Keratinocyte (primary cell): ENCODE results near the gene SYNJ2. TPM values are rescaled to one million over a fixed set of nuclear protein-coding genes. Genes with fewer than 3 reads are reported as not detected.

Experiments used
- DNase-seq: peaks from one replicate; pipeline ENCODE4 v3.0.0-alpha.2; 2011; ENCODE audit warnings: low read depth, missing footprints, low spot score
- FAIRE-seq: peaks from 2 replicates; lab custom pipeline; 2011; peaks lifted over from hg19 to GRCh38; lab: Jason Lieb, UNC
- H2AFZ ChIP-seq: 2 replicates; pipeline ENCODE4 v1.6.0; 2012; ENCODE audit warnings: low read length, control low read depth, inconsistent platforms; ENCODE audit not compliant: control insufficient read depth
- H3K27ac ChIP-seq: 2 replicates; pipeline ENCODE4 v1.5.1; 2011; ENCODE audit warnings: low read length; ENCODE audit not compliant: control insufficient read depth, insufficient read depth
- H3K27me3 ChIP-seq: 3 replicates; pipeline ENCODE4 v1.6.0; 2011; ENCODE audit warnings: low read length; ENCODE audit not compliant: control insufficient read depth, insufficient read depth; ENCODE audit errors: extremely low read depth
- H3K36me3 ChIP-seq, 2 experiments: 2 replicates in 1 of 2; 3 replicates in 1 of 2; pipeline ENCODE4 v1.5.1; 2011; ENCODE audit warnings: low read length in 2 of 2, mild to moderate bottlenecking in 1 of 2; ENCODE audit not compliant: control insufficient read depth in 2 of 2, insufficient read depth in 2 of 2; ENCODE audit errors: extremely low read depth in 1 of 2
- H3K4me1 ChIP-seq: 3 replicates; pipeline ENCODE4 v1.5.1; 2011; ENCODE audit warnings: low read length; ENCODE audit not compliant: control insufficient read depth, insufficient read depth; ENCODE audit errors: extremely low read depth
- H3K4me2 ChIP-seq: 3 replicates; pipeline ENCODE4 v1.6.0; 2011; ENCODE audit warnings: low read depth, low read length; ENCODE audit not compliant: control insufficient read depth, insufficient read depth; ENCODE audit errors: extremely low read depth
- H3K4me3 ChIP-seq, 3 experiments: fragments of 200-600 bp in 1 of 3; sonication (generic) in 1 of 3; 2 replicates in 2 of 3; 3 replicates in 1 of 3; pipeline ENCODE4 v1.5.1; 2011 to 2016; ENCODE audit warnings: low read length in 3 of 3, mild to moderate bottlenecking in 3 of 3, control low read depth in 2 of 3, inconsistent platforms in 1 of 3, low read depth in 1 of 3, mixed read lengths in 1 of 3, mixed run types in 1 of 3, moderate library complexity in 1 of 3; ENCODE audit not compliant: control insufficient read depth in 2 of 3, insufficient read depth in 2 of 3; ENCODE audit errors: extremely low read depth in 1 of 3
- H3K79me2 ChIP-seq: 2 replicates; pipeline ENCODE4 v1.6.0; 2012; ENCODE audit warnings: low read length; ENCODE audit not compliant: control insufficient read depth, insufficient read depth
- H3K9ac ChIP-seq: 3 replicates; pipeline ENCODE4 v1.6.0; 2011; ENCODE audit warnings: low read length; ENCODE audit not compliant: control insufficient read depth, insufficient read depth; ENCODE audit errors: extremely low read depth
- H3K9me1 ChIP-seq: 3 replicates; pipeline ENCODE4 v1.6.0; 2011; ENCODE audit warnings: low read length; ENCODE audit not compliant: control insufficient read depth, insufficient read depth; ENCODE audit errors: extremely low read depth
- H3K9me3 ChIP-seq: 2 replicates; pipeline ENCODE4 v1.5.1; 2012; ENCODE audit warnings: low read depth, low read length; ENCODE audit not compliant: control insufficient read depth
- H4K20me1 ChIP-seq: 3 replicates; pipeline ENCODE4 v1.6.0; 2011; ENCODE audit warnings: low read length; ENCODE audit not compliant: control insufficient read depth, insufficient read depth; ENCODE audit errors: extremely low read depth
- EZH2 ChIP-seq: IDR thresholded peaks from one replicate; pipeline ENCODE4 v1.6.1; 2012; ENCODE audit warnings: inconsistent platforms, mild to moderate bottlenecking, low read length, moderate library complexity
- dilution Hi-C: fragments of 300-500 bp; cut with MboI; formaldehyde crosslinking; loops from one replicate; pipeline ENCODE4 v1.7.0; 2020; ENCODE audit warnings: low sequenced_read_pairs; ENCODE audit not compliant: extremely low pct_ligation_motif_present
- polyA plus RNA-seq, 5 experiments: library from polyadenylated mRNA; depleted of rRNA in 3 of 5; stranded (reverse) in 3 of 5; stranded (forward) in 1 of 5; unstranded in 1 of 5; fragments of >200 nt; gene quantifications; 1 replicate in 1 of 5; 2 replicates in 3 of 5; 3 replicates in 1 of 5; pipeline versions ENCODE4 v1.2.1 to v1.2.3, GENCODE V29; 2011 to 2012; ENCODE audit warnings: missing spikeins in 2 of 5, low read depth in 1 of 5, low replicate concordance in 1 of 5
- TF ChIP-seq, protein P1 (sequence below), 3 experiments: IDR thresholded peaks in 1 of 3; conservative IDR thresholded peaks in 1 of 3; optimal IDR thresholded peaks in 1 of 3; 2 replicates in 2 of 3; 3 replicates in 1 of 3; pipeline versions ENCODE3 to v1.5.1; 2011; ENCODE audit warnings: low read length in 3 of 3, mild to moderate bottlenecking in 3 of 3, moderate library complexity in 2 of 3, control low read depth in 1 of 3, inconsistent platforms in 1 of 3; ENCODE audit not compliant: insufficient read depth in 2 of 3; ENCODE audit errors: extremely low read depth in 1 of 3

Gene SYNJ2
- polyA plus RNA-seq, 1 donor (not counting 4 experiments of a cell fraction or from before 2014, with no cell fraction given), result 8.6 TPM

DNA sequence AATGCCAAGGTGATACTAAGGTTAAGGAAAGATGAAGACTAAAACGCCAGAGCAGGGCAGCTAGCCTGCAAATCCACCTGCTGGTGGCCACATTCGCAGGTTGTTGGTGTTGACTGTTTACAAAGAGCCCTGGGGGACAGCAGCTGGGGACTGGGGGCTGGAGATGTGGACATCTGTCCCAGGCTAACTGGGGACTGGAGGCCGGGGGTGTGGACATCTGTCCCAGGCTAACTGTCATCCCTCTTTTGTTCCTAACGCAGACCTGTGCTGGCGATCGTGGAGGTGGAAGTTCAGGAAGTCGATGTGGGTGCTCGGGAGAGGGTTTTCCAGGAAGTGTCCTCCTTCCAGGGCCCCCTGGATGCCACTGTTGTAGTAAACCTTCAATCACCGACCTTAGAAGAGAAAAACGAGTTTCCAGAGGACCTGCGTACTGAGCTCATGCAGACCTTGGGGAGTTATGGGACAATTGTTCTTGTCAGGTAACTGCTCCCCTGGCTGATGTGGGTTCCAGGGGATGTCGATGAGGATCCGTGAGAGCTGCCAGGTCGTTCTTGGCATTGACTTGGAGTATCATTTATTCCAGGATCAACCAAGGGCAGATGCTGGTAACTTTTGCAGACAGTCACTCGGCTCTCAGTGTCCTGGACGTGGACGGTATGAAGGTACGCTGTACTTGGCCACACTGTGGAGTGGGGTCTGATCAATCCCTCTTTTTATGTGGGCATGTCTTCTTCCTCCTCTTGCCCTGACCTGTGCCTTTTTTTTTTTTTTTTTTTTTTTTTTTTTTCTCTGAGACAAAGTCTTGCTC, 99.4 kb downstream of the SYNJ2 start:
- Histone ChIP-seq H3K36me3 (peaks cover 3 to 18% of the 10 kb centered on the region in 2 experiments), H4K20me1 (no peaks in the 10 kb centered on the region), H3K27me3 (no peaks in the 10 kb centered on the region), H3K27ac (no peak overlapping the region), H3K9ac (no peak overlapping the region), H3K4me3 (no peak overlapping the region), H3K9me1 (no peaks in the 10 kb centered on the region), H3K4me2 (no peak overlapping the region), H2AFZ (no peak overlapping the region), H3K4me1 (no peaks in the 10 kb centered on the region), H3K79me2 (no peaks in the 10 kb centered on the region), H3K9me3 (no peaks in the 10 kb centered on the region)
- dilution Hi-C loops, result no loop called here
- no peak for TF ChIP-seq EZH2
- TF ChIP-seq, protein P1, sequence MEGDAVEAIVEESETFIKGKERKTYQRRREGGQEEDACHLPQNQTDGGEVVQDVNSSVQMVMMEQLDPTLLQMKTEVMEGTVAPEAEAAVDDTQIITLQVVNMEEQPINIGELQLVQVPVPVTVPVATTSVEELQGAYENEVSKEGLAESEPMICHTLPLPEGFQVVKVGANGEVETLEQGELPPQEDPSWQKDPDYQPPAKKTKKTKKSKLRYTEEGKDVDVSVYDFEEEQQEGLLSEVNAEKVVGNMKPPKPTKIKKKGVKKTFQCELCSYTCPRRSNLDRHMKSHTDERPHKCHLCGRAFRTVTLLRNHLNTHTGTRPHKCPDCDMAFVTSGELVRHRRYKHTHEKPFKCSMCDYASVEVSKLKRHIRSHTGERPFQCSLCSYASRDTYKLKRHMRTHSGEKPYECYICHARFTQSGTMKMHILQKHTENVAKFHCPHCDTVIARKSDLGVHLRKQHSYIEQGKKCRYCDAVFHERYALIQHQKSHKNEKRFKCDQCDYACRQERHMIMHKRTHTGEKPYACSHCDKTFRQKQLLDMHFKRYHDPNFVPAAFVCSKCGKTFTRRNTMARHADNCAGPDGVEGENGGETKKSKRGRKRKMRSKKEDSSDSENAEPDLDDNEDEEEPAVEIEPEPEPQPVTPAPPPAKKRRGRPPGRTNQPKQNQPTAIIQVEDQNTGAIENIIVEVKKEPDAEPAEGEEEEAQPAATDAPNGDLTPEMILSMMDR (optimal IDR thresholded peaks at IDR 0.05 in 1 of 3, IDR thresholded peaks at IDR 0.05 in 1 of 3, conservative IDR thresholded peaks at IDR 0.05 in 1 of 3; ENCODE audit: extremely low read depth in 1 of 3, insufficient read depth in 2 of 3, low read length in 3 of 3), result no peak
- no peak for FAIRE-seq
- DNase-seq, result no peak

DNA sequence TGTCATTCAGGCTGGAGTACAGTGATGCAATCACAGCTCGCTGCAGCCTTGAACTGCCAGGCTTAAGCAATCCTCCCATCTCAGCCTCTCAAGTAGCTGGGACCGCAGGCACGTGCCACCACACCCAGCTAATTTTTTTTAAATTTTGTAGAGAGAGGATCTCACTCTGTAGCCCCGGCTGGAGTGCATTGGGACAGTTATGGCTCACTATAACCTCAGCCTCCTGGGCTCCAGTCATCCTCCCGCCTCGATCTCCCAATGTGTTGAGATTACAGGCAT, 99.9 kb downstream of the SYNJ2 start:
- Histone ChIP-seq H3K9me3 (no peaks in the 10 kb centered on the region), H3K79me2 (no peaks in the 10 kb centered on the region), H3K9ac (no peak overlapping the region), H3K9me1 (no peaks in the 10 kb centered on the region), H3K4me3 (no peak overlapping the region), H3K27ac (no peak overlapping the region), H3K4me2 (no peak overlapping the region), H3K4me1 (no peaks in the 10 kb centered on the region), H3K27me3 (no peaks in the 10 kb centered on the region), H4K20me1 (no peaks in the 10 kb centered on the region), H2AFZ (no peak overlapping the region), H3K36me3 (peaks cover 2 to 19% of the 10 kb centered on the region in 2 experiments)
- FAIRE-seq, result no peak
- no peak for DNase-seq
- no peak for TF ChIP-seq EZH2
- TF ChIP-seq, protein P1 (optimal IDR thresholded peaks at IDR 0.05 in 1 of 3, IDR thresholded peaks at IDR 0.05 in 1 of 3, conservative IDR thresholded peaks at IDR 0.05 in 1 of 3; ENCODE audit: extremely low read depth in 1 of 3, insufficient read depth in 2 of 3, low read length in 3 of 3), result no peak
- dilution Hi-C loops, result no loop called here
